IMR-90 (cell line): ENCODE data around the gene CHCT1. TPM values are rescaled to one million over a fixed set of nuclear protein-coding genes. Genes with fewer than 3 reads are reported as not detected.

Source experiments
- ATAC-seq: fragments of 200-7000 bp; cut with Tn5 transposase; 2 replicates; pipeline ENCODE4 v1.9.1; 2020; ENCODE audit warnings: low read depth, mild to moderate bottlenecking, moderate library complexity
- BruUV-seq: library from RNA; stranded (reverse); fragments of 400-500 nt; replicated peaks from 2 replicates; lab custom pipeline; 2021; lab: Mats Ljungman, UMichigan
- CTCF ChIA-PET: fragments of 300-600 bp; formaldehyde crosslinking; extraction: SDS; loops from one replicate; lab custom pipeline; 2021; ENCODE audit warnings: antibody characterized with exemption; lab: Yijun Ruan, JAX
- POLR2A ChIA-PET: fragments of 300-600 bp; sonication (Branson Sonifier 250); formaldehyde crosslinking; loops from one replicate; lab custom pipeline; 2022; ENCODE audit warnings: antibody characterized with exemption; ENCODE audit not compliant: unreplicated experiment; lab: Charles Lee
- DNase-seq: peaks from one replicate; pipeline ENCODE4 v3.0.0; 2013
- H2AFZ ChIP-seq: replicated peaks from 2 replicates; pipeline ENCODE3; 2013; ENCODE audit warnings: low read length, mild to moderate bottlenecking; ENCODE audit not compliant: poor library complexity
- H2AK5ac ChIP-seq: 2 replicates; pipeline ENCODE4 v1.6.1; 2013; ENCODE audit warnings: low read depth, low read length, inconsistent platforms
- H2AK9ac ChIP-seq: replicated peaks from 2 replicates; pipeline ENCODE3; 2013; ENCODE audit warnings: mild to moderate bottlenecking, low read depth, low read length, moderate library complexity; ENCODE audit not compliant: poor library complexity
- H2BK120ac ChIP-seq: 2 replicates; pipeline ENCODE4 v1.6.1; 2013; ENCODE audit warnings: low read depth, low read length, inconsistent platforms
- H2BK15ac ChIP-seq: 3 replicates; pipeline ENCODE4 v1.6.1; 2013; ENCODE audit warnings: low read depth, low read length, inconsistent platforms
- H2BK20ac ChIP-seq: 2 replicates; pipeline ENCODE4 v1.6.1; 2013; ENCODE audit warnings: low read depth, mild to moderate bottlenecking, inconsistent platforms, low read length, moderate library complexity
- H2BK5ac ChIP-seq: 2 replicates; pipeline ENCODE4 v1.6.1; 2013; ENCODE audit warnings: mild to moderate bottlenecking, low read depth, low read length, inconsistent platforms; ENCODE audit not compliant: poor library complexity, severe bottlenecking
- H3K14ac ChIP-seq: replicated peaks from 2 replicates; pipeline ENCODE4 v1.6.1; 2013; ENCODE audit warnings: low read depth, low read length, inconsistent platforms
- H3K18ac ChIP-seq: 2 replicates; pipeline ENCODE4 v1.6.1; 2013; ENCODE audit warnings: low read depth, low read length, control low read depth
- H3K23ac ChIP-seq: 2 replicates; pipeline ENCODE4 v1.6.1; 2013; ENCODE audit warnings: low read depth, low read length, inconsistent platforms
- H3K27ac ChIP-seq: 2 replicates; pipeline ENCODE4 v1.5.1; 2013; ENCODE audit warnings: mild to moderate bottlenecking, control low read depth, low read length; ENCODE audit not compliant: insufficient read depth
- H3K27me3 ChIP-seq: 2 replicates; pipeline ENCODE4 v1.6.1; 2013; ENCODE audit warnings: low read length; ENCODE audit not compliant: control insufficient read depth, insufficient read depth
- H3K36me3 ChIP-seq: 2 replicates; pipeline ENCODE4 v1.6.1; 2013; ENCODE audit warnings: low read length, mixed read lengths; ENCODE audit not compliant: control insufficient read depth, insufficient read depth
- H3K4ac ChIP-seq: 2 replicates; pipeline ENCODE4 v1.6.1; 2013; ENCODE audit warnings: low read depth, low read length, inconsistent platforms
- H3K4me1 ChIP-seq: 2 replicates; pipeline ENCODE4 v1.6.1; 2013; ENCODE audit warnings: low read length, mixed read lengths; ENCODE audit not compliant: control insufficient read depth, insufficient read depth
- H3K4me2 ChIP-seq: 2 replicates; pipeline ENCODE4 v1.6.1; 2013; ENCODE audit warnings: low read depth, mild to moderate bottlenecking, control low read depth, low read length, moderate library complexity
- H3K4me3 ChIP-seq: 2 replicates; pipeline ENCODE4 v1.5.1; 2013; ENCODE audit warnings: low read depth, mild to moderate bottlenecking, control low read depth, low read length, moderate library complexity; ENCODE audit not compliant: insufficient read depth
- H3K56ac ChIP-seq: 2 replicates; pipeline ENCODE4 v1.6.1; 2013; ENCODE audit warnings: low read length, inconsistent platforms; ENCODE audit not compliant: insufficient read depth; ENCODE audit errors: extremely low read depth
- H3K79me1 ChIP-seq, 2 experiments: 2 replicates each; pipeline ENCODE4 v1.6.1; 2013; ENCODE audit warnings: low read length in 2 of 2, inconsistent platforms in 1 of 2, low read depth in 1 of 2
- H3K9ac ChIP-seq: 2 replicates; pipeline ENCODE4 v1.6.1; 2013; ENCODE audit warnings: low read depth, low read length, control low read depth
- H3K9me1 ChIP-seq: 2 replicates; pipeline ENCODE4 v1.6.1; 2013; ENCODE audit warnings: low read length, inconsistent platforms; ENCODE audit not compliant: insufficient read depth
- H3K9me3 ChIP-seq: 2 replicates; pipeline ENCODE4 v1.6.1; 2013; ENCODE audit warnings: low read length; ENCODE audit not compliant: control insufficient read depth, insufficient read depth
- H4K20me1 ChIP-seq: 2 replicates; pipeline ENCODE4 v1.6.1; 2013; ENCODE audit warnings: low read length, inconsistent platforms; ENCODE audit not compliant: insufficient read depth
- H4K5ac ChIP-seq: 2 replicates; pipeline ENCODE4 v1.6.1; 2013; ENCODE audit warnings: mild to moderate bottlenecking, low read depth, low read length, control low read depth
- H4K8ac ChIP-seq, 2 experiments: 2 replicates each; pipeline ENCODE4 v1.6.1; 2013; ENCODE audit warnings: low read depth in 2 of 2, low read length in 2 of 2, control low read depth in 1 of 2, inconsistent platforms in 1 of 2
- H4K91ac ChIP-seq: 2 replicates; pipeline ENCODE4 v1.6.1; 2013; ENCODE audit warnings: low read depth, low read length, inconsistent platforms; ENCODE audit not compliant: insufficient read depth
- CEBPB ChIP-seq: IDR thresholded peaks from 2 replicates; pipeline ENCODE4 v1.6.1; 2012; ENCODE audit warnings: low read depth, low read length, improper control_type of control experiment
- CHD1 ChIP-seq: IDR thresholded peaks from 2 replicates; pipeline ENCODE4 v1.6.1; 2012; ENCODE audit warnings: low read depth, low read length, improper control_type of control experiment
- CTCF ChIP-seq: conservative IDR thresholded peaks from 2 replicates; pipeline ENCODE4 v1.5.1; 2012; ENCODE audit warnings: mild to moderate bottlenecking, low read depth, low read length, improper control_type of control experiment
- ELK1 ChIP-seq: fragments of 150-350 bp; IDR thresholded peaks from 2 replicates; pipeline ENCODE4 v1.6.1; 2016; ENCODE audit warnings: low read depth, mild to moderate bottlenecking, low read length, moderate library complexity, borderline replicate concordance
- FOS ChIP-seq: fragments of 150-350 bp; IDR thresholded peaks from 2 replicates; pipeline ENCODE4 v1.6.1; 2016; ENCODE audit warnings: low read depth, low read length
- MAFK ChIP-seq: IDR thresholded peaks from 2 replicates; pipeline ENCODE4 v1.6.1; 2012; ENCODE audit warnings: low read depth, low read length, improper control_type of control experiment
- MAZ ChIP-seq: IDR thresholded peaks from 2 replicates; pipeline ENCODE4 v1.6.1; 2012; ENCODE audit warnings: low read depth, mild to moderate bottlenecking, low read length, improper control_type of control experiment, moderate library complexity, borderline replicate concordance
- MXI1 ChIP-seq: IDR thresholded peaks from 2 replicates; pipeline ENCODE4 v1.6.1; 2012; ENCODE audit warnings: low read depth, mild to moderate bottlenecking, low read length, moderate library complexity, borderline replicate concordance
- NFE2L2 ChIP-seq: fragments of 150-350 bp; IDR thresholded peaks from 2 replicates; pipeline ENCODE4 v1.6.1; 2016; ENCODE audit warnings: low read depth, mild to moderate bottlenecking, low read length
- POLR2A ChIP-seq: IDR thresholded peaks from 2 replicates; pipeline ENCODE4 v1.6.1; 2012; ENCODE audit warnings: mild to moderate bottlenecking, low read depth, low read length
- RAD21 ChIP-seq: IDR thresholded peaks from 2 replicates; pipeline ENCODE4 v1.6.1; 2012; ENCODE audit warnings: low read length, improper control_type of control experiment
- RCOR1 ChIP-seq: IDR thresholded peaks from 2 replicates; pipeline ENCODE4 v1.6.1; 2012; ENCODE audit warnings: mild to moderate bottlenecking, low read length, improper control_type of control experiment; ENCODE audit not compliant: insufficient replicate concordance
- RFX5 ChIP-seq: IDR thresholded peaks from 2 replicates; pipeline ENCODE4 v1.8.0; 2012; ENCODE audit warnings: low read depth, mild to moderate bottlenecking, low read length, moderate library complexity
- SMC3 ChIP-seq: fragments of 150-350 bp; IDR thresholded peaks from 2 replicates; pipeline ENCODE4 v1.6.1; 2016; ENCODE audit warnings: low read depth, mild to moderate bottlenecking, antibody characterized with exemption, low read length, moderate library complexity
- USF2 ChIP-seq: fragments of 150-350 bp; IDR thresholded peaks from 2 replicates; pipeline ENCODE4 v1.6.1; 2017; ENCODE audit warnings: mild to moderate bottlenecking, antibody characterized with exemption, low read length, low read depth
- WGBS, 2 experiments: methylation state at CpG; one replicate each; pipeline versions ENCODE4 v1.1.5 to v1.1.7; 2013; ENCODE audit warnings: missing lambda C conversion rate in 2 of 2; ENCODE audit not compliant: insufficient read length in 1 of 2; ENCODE audit errors: extremely low coverage in 2 of 2; 5-methylcytosine and 5-hydroxymethylcytosine counted together
- dilution Hi-C: fragments of 300-500 bp; cut with HindIII; formaldehyde crosslinking; loops from one replicate; pipeline ENCODE4 v1.14.3; 2018; ENCODE audit warnings: low sequenced_read_pairs; ENCODE audit not compliant: unreplicated experiment
- in situ Hi-C: fragments of 300-500 bp; cut with MboI; formaldehyde crosslinking; loops from 3 replicates; pipeline ENCODE4 v1.14.3; 2019; ENCODE audit warnings: low sequenced_read_pairs, inconsistent platforms, mixed read lengths
- intact Hi-C: fragments of 100-400 bp; cut with micrococcal nuclease; formaldehyde crosslinking; loops from 2 replicates; pipeline ENCODE4 v1.10.0; 2022
- polyA plus RNA-seq, 3 experiments: library from polyadenylated mRNA; depleted of rRNA; stranded (reverse); fragments of >200 nt; gene quantifications; 2 replicates each; pipeline ENCODE4 v1.2.3, GENCODE V29; 2012; ENCODE audit warnings: low replicate concordance in 1 of 3
- total RNA-seq: library from RNA; depleted of rRNA; stranded (reverse); fragments of >200 nt; gene quantifications from 2 replicates; pipeline ENCODE4 v1.2.3, GENCODE V29; 2012

The CHCT1 gene
- total and polyA plus RNA-seq, 2 of the 4 experiments (the other 2 are of a cell fraction), result not detected

- dilution Hi-C loops (no loop called here), intact Hi-C loops (loop anchor here (5.0 kb wide), 1 partner anchor 208 kb away; the partner anchor contains the start of gene PPM1D), in situ Hi-C loops (no loop called here)
- H2BK15ac ChIP-seq, result no peak overlapping the region
- no peak overlapping the region for H3K18ac ChIP-seq
- H3K56ac ChIP-seq, result no peak overlapping the region
- H3K4me2 ChIP-seq, result no peak overlapping the region
- H3K9me1 ChIP-seq, result no peaks in the 10 kb centered on the region
- WGBS, 2 experiments, result 100% methylated on average over 1 of the region's 17 CpGs; no CpG with 5 or more reads in 1 of the 2 experiments
- H3K79me1 ChIP-seq, result peaks cover 7 to 17% of the 10 kb centered on the region in 2 experiments; a peak in 2 of 4 replicates
- H2BK120ac ChIP-seq, result no peak overlapping the region
- H4K5ac ChIP-seq, result no peak overlapping the region
- H4K91ac ChIP-seq, result no peak overlapping the region
- no peak overlapping the region for H2AK9ac ChIP-seq
- H3K27me3 ChIP-seq, result no peaks in the 10 kb centered on the region
- no peak overlapping the region for H3K27ac ChIP-seq
- no peak overlapping the region for H4K8ac ChIP-seq
- ATAC-seq (no peak), DNase-seq (no peak)
- H3K14ac ChIP-seq, result no peak overlapping the region
- no peaks in the 10 kb centered on the region for H3K9me3 ChIP-seq
- peaks cover 5% of the 10 kb centered on the region; the same call in 1 of the 2 replicates for H4K20me1 ChIP-seq
- ChIA-PET CTCF (no interaction called here), POLR2A (no interaction called here)
- H3K36me3 ChIP-seq, result no peaks in the 10 kb centered on the region
- H3K23ac ChIP-seq, result no peak overlapping the region
- H3K4me3 ChIP-seq, result no peak overlapping the region
- H2AFZ ChIP-seq, result no peak overlapping the region
- H2BK20ac ChIP-seq, result no peak overlapping the region
- no TSS peak for BruUV-seq
- no peak overlapping the region for H3K9ac ChIP-seq
- H2AK5ac ChIP-seq, result no peak overlapping the region
- no peaks in the 10 kb centered on the region for H3K4me1 ChIP-seq
- H3K4ac ChIP-seq, result no peak overlapping the region
- H2BK5ac ChIP-seq, result no peak overlapping the region
- TF ChIP-seq RAD21, result no peak
- TF ChIP-seq SMC3, result no peak
- no peak for TF ChIP-seq ELK1
- no peak for TF ChIP-seq POLR2A
- no peak for TF ChIP-seq FOS
- no peak for TF ChIP-seq CEBPB
- TF ChIP-seq NFE2L2, result no peak
- no peak for TF ChIP-seq MAFK
- no peak for TF ChIP-seq MAZ
- no peak for TF ChIP-seq USF2
- TF ChIP-seq RCOR1, result no peak
- TF ChIP-seq RFX5, result no peak
- no peak for TF ChIP-seq MXI1
- TF ChIP-seq CHD1, result no peak
- TF ChIP-seq CTCF, result no peak
These were observed 28.2 kb upstream of the CHCT1 start for GRCh38 chr17:60393840-60394723.
